Tongue (tissue), 2 donors: ENCODE results near the gene DNAJB2. TPM values are rescaled to one million over a fixed set of nuclear protein-coding genes. Genes with fewer than 3 reads are reported as not detected.
"Not testable (repeated sequence)": the region's sequence is repeated elsewhere in the genome, so short reads cannot be mapped to it uniquely, and the experiment has no call there.

Source experiments
- DNase-seq: peaks from one replicate; pipeline ENCODE4 v3.0.0-alpha.2; 2015
- total RNA-seq: library from RNA; depleted of rRNA; stranded (reverse); fragments of >200 nt; gene quantifications from one replicate; pipeline ENCODE4 v1.2.3, GENCODE V29; 2014

Gene DNAJB2
- total RNA-seq, 1 donor from 2014 or later: 96.5 TPM

- no peak for DNase-seq
These were observed 6.2 kb downstream of the DNAJB2 start for GRCh38 chr2:219285373-219285735.

- DNase-seq: peak; percentile 83
These were observed 6.8 kb downstream of the DNAJB2 start for GRCh38 chr2:219285894-219286425.

GRCh38 chr2:219286436-219287115 lies 7.4 kb downstream of the DNAJB2 start:
- DNase-seq: no peak

GRCh38 chr2:219287116-219287440 lies 7.9 kb downstream of the DNAJB2 start:
- not testable (repeated sequence) for DNase-seq

GRCh38 chr2:219287580-219288265 lies 8.6 kb downstream of the DNAJB2 start:
- no peak for DNase-seq

GRCh38 chr2:219289195-219289536 lies 10.0 kb downstream of the DNAJB2 start:
- DNase-seq: no peak

GRCh38 chr2:219289537-219290361 lies 10.6 kb downstream of the DNAJB2 start:
- DNase-seq: peak; percentile 93

- DNase-seq: no peak
These were observed 11.4 kb downstream of the DNAJB2 start for GRCh38 chr2:219290381-219291171.

GRCh38 chr2:219291394-219291793 lies 12.2 kb downstream of the DNAJB2 start:
- DNase-seq: no peak

- no peak for DNase-seq
These were observed 12.8 kb downstream of the DNAJB2 start for GRCh38 chr2:219291910-219292490.

- DNase-seq: no peak
These were observed 13.4 kb downstream of the DNAJB2 start for GRCh38 chr2:219292616-219293015.

- peak; percentile 59 for DNase-seq
These were observed 14.6 kb downstream of the DNAJB2 start for GRCh38 chr2:219293736-219294231.

GRCh38 chr2:219294356-219295351 lies 15.5 kb downstream of the DNAJB2 start:
- peak; percentile 92 for DNase-seq

- DNase-seq: no peak
These were observed 17.0 kb downstream of the DNAJB2 start for GRCh38 chr2:219296142-219296541.

GRCh38 chr2:219296631-219297391 lies 17.6 kb downstream of the DNAJB2 start:
- DNase-seq: no peak

- DNase-seq: no peak
These were observed 18.7 kb downstream of the DNAJB2 start for GRCh38 chr2:219297766-219298456.

GRCh38 chr2:219298759-219299371 lies 19.7 kb downstream of the DNAJB2 start:
- peak; percentile 92 for DNase-seq

GRCh38 chr2:219299372-219299760 lies 20.2 kb downstream of the DNAJB2 start:
- no peak for DNase-seq
